Umbilical cord (tissue), 2 donors: ENCODE results near the gene FNDC11. TPM values are rescaled to one million over a fixed set of nuclear protein-coding genes. Genes with fewer than 3 reads are reported as not detected.
"Not testable (repeated sequence)": the region's sequence is repeated elsewhere in the genome, so short reads cannot be mapped to it uniquely, and the experiment has no call there.

ENCODE experiments used
- DNase-seq: peaks from one replicate; pipeline ENCODE4 v3.0.0-alpha.2; 2015; ENCODE audit warnings: low spot score
- total RNA-seq: library from RNA; depleted of rRNA; stranded (reverse); fragments of >200 nt; gene quantifications from one replicate; pipeline ENCODE4 v1.2.3, GENCODE V29; 2014; ENCODE audit warnings: low replicate concordance; ENCODE audit not compliant: insufficient read depth

FNDC11 gene
- total RNA-seq, 1 donor from 2014 or later = 1.2 TPM

GRCh38 chr20:63597651-63598478 is 43.9 kb downstream of the FNDC11 start:
- no peak for DNase-seq

DNA sequence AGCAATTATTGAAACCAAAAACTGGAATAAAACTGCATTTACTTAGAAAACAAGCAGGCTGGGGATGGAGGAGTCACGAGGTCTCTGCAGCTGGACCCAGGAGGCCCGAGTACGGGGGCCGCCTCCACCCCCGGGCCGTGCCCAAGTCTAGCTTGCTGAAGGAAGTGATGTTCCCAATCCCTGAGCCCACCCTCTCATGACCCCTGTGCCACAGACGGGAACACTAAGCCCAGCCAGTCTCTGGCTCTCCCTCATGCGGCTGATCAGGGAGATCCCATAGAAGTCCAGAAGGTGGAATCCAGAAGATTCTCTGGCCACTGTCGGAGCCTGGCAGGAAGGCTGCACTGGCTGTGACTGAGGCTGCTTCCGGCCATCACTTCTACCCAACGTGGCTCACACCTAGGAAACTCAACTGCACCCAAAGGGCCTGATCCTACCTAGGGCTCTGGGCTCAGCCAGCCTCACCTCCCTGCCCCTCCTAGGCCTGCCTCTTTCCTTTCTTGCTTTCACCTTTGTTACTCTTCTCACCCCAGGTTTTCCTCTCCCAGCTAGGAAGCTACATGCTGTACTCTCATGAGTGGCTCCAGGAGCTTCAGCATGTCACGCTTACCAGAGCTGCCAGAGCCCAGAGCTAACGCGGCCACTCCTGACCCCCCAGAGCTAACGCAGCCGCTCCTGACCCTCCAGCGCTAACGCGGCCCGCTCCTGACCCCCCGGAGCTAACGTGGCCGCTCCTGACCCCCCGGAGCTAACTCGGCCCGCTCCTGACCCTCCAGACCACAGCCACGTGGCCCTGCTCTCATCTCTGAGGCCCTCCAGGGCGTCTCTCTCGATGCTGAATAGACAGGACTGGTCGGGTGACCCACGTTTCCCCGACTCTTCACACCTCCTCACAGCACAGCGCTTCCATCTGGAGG is 44.8 kb downstream of the FNDC11 start:
- DNase-seq = no peak

DNA sequence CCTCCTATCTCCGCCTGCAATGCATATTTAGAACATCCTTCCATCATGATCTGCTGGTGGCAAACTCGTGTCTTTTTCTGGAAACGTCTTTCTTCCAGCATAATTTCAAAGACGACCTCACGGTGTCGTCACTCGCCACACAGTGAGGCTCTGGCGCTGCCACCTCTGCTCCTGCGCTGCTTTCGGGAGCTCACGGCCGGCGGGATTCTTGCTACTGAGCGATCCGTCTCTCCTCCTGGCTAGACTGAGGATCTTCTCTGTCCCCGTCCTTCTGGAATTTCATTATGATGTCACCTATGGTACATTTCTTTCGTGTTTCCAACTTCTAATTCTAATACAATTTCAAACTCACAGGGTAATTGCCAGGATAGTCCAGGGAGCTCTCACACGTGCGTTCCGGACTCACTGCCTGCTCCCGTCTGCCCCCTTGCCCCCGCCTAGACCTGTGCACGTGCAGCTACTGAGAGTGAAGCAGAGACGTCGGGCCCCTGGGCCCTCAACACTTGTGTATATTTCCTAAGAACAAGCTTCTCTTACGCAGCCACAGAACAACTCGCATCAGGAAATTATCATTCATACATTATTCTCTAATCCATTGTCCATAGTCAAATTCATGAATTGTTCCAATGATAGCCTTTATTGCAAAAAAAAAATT is 45.6 kb downstream of the FNDC11 start:
- no peak for DNase-seq

- DNase-seq = not testable (repeated sequence)
These were observed 47.7 kb downstream of the FNDC11 start for GRCh38 chr20:63601679-63602078.

- no peak for DNase-seq
These were observed 48.4 kb downstream of the FNDC11 start for GRCh38 chr20:63602321-63602720.

Other genes starting within 250 kb of the FNDC11 start
- gene CHRNA4, start 192.8 kb upstream of the FNDC11 start, total RNA-seq = 2.2 TPM
- 0.96 TPM for gene KCNQ2, start 81.5 kb upstream of the FNDC11 start, total RNA-seq
- gene EEF1A2, start 55.1 kb upstream of the FNDC11 start, total RNA-seq = 7.2 TPM
- 54.2 TPM for gene PPDPF, start 33.4 kb upstream of the FNDC11 start, total RNA-seq
- 1.2 TPM for gene PTK6, start 16.8 kb upstream of the FNDC11 start, total RNA-seq
- gene SRMS, start 6.4 kb upstream of the FNDC11 start, total RNA-seq = not detected
- 35.6 TPM for gene HELZ2, start 20.1 kb downstream of the FNDC11 start, total RNA-seq
- gene GMEB2, start 72.9 kb downstream of the FNDC11 start, total RNA-seq = 3.4 TPM
- gene STMN3, start 99.3 kb downstream of the FNDC11 start, total RNA-seq = 12.5 TPM
- 17.6 TPM for gene RTEL1, start 104.2 kb downstream of the FNDC11 start, total RNA-seq
- not detected for gene TNFRSF6B, start 142.5 kb downstream of the FNDC11 start, total RNA-seq
- 38.3 TPM for gene ARFRP1, start 153.8 kb downstream of the FNDC11 start, total RNA-seq
- 15.6 TPM for gene ZGPAT, start 153.9 kb downstream of the FNDC11 start, total RNA-seq
- gene LIME1, start 182.5 kb downstream of the FNDC11 start, total RNA-seq = 1.2 TPM
- gene SLC2A4RG, start 185.6 kb downstream of the FNDC11 start, total RNA-seq = 15.2 TPM